ENCODE data around the gene TCF4.

Gene TCF4

DNA sequence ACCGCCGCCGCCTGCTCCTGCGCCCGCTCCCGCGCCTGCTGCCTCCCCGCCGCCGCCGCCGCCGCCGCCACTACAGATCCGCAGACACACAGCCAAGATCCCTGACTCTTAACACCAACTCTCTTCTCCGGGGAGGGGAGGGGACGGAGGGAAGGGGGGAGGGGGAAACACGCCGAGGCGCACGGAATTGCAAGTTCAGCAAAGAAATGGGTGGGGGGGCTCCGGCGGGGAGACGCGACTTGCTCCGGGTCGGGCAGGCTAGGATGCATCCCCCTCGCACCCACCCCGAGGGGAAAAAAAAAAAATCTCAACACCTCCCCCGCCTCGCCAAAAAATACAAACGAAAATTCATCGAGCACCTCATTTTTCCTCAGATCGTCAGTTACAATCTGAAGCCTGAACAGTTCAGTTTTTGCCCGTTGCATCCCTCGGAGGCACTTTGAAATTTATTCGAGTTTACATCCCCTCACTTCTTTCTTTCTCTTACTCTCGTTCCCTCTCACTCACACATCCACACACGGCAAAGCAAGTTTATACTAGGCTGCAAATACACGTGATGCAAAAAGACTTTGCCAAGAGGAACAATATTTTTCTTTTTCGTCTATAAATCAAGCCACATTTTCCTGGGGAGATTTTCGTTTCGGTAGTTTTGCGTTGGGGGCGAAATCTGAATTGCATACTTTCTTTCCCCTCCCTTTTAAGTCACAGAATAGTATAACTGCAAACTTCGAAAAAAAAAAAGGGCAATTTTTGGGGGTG, at the start of gene TCF4:
TSS of gene TCF4 (minus strand) at position 82 of the 759 bp plus-strand sequence. CDS start 1,076 bp downstream, outside the sequence.
- DNase-seq (ENCODE audit: low read depth): peak; percentile 59

DNA sequence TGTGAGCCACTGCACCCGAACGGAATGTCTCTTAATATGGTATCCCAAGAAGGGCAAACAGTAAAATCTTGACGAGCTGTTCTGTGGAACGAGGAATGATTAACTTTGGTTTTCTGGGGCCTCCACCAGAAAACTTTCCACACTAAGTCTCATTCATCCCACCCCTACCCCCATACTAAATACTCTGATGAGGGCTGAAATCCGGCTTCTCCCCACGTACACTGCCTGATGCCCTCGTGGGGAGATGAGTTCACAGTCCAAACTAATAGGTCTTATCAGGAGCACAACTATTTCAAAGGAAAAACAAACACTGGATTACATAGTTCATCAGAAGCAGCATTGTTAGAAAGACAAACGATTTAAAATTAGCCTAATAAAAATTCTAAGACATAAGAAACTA, 49.2 kb upstream of the TCF4 start:
- no peak overlapping the region for H3K4me3 ChIP-seq (ENCODE audit: low read length)
- no peak for TF ChIP-seq CTCF (conservative IDR thresholded peaks at IDR 0.05; ENCODE audit: low read length)
- DNase-seq (ENCODE audit: low read depth): no peak

More for the DNA sequence above, at the start of gene TCF4:
- TF ChIP-seq CTCF (conservative IDR thresholded peaks at IDR 0.05; ENCODE audit: low read length): no peak
- peak within 1 kb of the TSS; percentile 67 for H3K4me3 ChIP-seq (ENCODE audit: low read length)

GRCh38 chr18:55635439-55635838, 47.4 kb upstream of the TCF4 start:
- no peak overlapping the region for H3K4me3 ChIP-seq (ENCODE audit: low read length)
- no peak for TF ChIP-seq CTCF (conservative IDR thresholded peaks at IDR 0.05; ENCODE audit: low read length)
- no peak for DNase-seq (ENCODE audit: low read depth)

GRCh38 chr18:55634545-55634944, 46.6 kb upstream of the TCF4 start:
- no peak for TF ChIP-seq CTCF (conservative IDR thresholded peaks at IDR 0.05; ENCODE audit: low read length)
- DNase-seq (ENCODE audit: low read depth): peak; percentile 89
- H3K4me3 ChIP-seq (ENCODE audit: low read length): no peak overlapping the region

DNA sequence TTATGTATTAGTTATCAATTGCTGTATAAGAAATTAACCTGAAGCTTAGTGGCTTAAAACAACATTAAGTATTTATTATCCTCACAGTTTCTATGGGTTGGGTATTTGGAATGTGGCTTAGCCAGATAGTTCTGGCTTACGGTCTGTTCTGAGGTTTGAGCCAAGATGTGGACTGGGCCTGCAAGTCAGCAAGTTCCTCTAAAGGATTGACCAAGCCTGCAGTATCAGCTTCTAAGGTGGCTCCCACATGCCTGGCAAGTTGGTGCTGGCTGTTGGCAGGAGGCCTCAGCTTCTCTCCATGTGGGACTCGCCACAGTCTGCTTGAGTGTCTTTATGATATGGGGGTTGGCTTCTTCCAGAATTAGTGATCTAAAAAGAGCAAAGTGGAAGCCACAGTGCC, 45.0 kb upstream of the TCF4 start:
- no peak for TF ChIP-seq CTCF (conservative IDR thresholded peaks at IDR 0.05; ENCODE audit: low read length)
- no peak overlapping the region for H3K4me3 ChIP-seq (ENCODE audit: low read length)
- DNase-seq (ENCODE audit: low read depth): peak; percentile 74

GRCh38 chr18:55629133-55629532, 41.1 kb upstream of the TCF4 start:
- no peak overlapping the region for H3K4me3 ChIP-seq (ENCODE audit: low read length)
- no peak for DNase-seq (ENCODE audit: low read depth)
- TF ChIP-seq CTCF (conservative IDR thresholded peaks at IDR 0.05; ENCODE audit: low read length): no peak

DNA sequence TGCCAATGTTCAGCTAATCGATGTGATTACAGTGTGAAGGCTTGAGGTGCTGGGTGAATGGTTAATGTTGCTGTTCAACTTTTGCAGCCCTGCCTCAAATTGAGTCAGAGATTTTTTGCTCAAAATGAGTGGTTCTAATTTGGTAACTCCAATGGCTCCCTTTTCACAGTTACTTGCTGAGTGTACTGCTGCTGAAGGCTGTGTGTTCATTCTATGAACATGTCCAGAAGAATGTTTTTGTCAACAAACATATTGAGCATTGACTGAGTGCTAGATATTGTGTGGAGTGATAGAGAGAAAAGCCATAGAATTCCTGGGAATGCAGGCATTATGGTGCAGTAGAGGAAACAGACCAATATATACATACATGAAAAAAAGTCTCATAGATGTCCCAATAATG, 39.0 kb upstream of the TCF4 start:
- no peak overlapping the region for H3K4me3 ChIP-seq (ENCODE audit: low read length)
- DNase-seq (ENCODE audit: low read depth): no peak
- no peak for TF ChIP-seq CTCF (conservative IDR thresholded peaks at IDR 0.05; ENCODE audit: low read length)

Measured in AG10803 (cell line).